Measurements from ENCODE around the gene PLEK2.
"Not testable (repeated sequence)": the region's sequence is repeated elsewhere in the genome, so short reads cannot be mapped to it uniquely, and the experiment has no call there.

PLEK2 gene, protein sequence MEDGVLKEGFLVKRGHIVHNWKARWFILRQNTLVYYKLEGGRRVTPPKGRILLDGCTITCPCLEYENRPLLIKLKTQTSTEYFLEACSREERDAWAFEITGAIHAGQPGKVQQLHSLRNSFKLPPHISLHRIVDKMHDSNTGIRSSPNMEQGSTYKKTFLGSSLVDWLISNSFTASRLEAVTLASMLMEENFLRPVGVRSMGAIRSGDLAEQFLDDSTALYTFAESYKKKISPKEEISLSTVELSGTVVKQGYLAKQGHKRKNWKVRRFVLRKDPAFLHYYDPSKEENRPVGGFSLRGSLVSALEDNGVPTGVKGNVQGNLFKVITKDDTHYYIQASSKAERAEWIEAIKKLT

DNA sequence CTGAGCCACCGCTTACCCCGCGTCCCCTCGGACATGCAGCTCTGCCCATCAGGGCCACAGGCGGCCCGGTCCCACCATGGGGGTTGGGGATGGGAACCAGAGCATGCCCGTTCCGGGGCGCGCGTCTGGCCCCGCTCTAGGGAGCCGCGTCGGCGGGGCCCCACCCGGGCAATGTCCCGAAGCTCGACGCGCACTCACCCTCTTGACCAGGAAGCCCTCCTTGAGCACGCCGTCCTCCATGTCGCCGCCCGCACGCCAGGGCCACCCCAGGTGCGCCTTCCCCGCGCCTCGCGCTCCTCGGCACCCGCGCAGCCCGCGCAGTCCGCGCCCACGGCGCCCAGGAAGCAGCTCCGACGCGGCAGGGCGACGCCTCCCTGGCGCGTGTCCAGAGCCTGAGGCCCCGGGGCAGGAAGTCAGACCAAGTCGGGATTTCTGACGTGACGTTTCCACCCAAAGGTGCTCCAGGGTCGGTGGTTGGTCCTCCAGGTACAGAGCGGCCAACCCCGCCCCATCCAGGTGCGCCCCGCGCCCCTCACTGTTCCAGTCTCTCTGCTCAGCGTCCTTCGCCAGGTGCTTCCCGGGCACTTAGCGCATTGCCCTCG is at the start of gene PLEK2:
Gene PLEK2 (minus strand): TSS at position 346 of the 602 bp plus-strand sequence. CDS start 106 bp downstream, at position 240.
- DNase-seq, result peak; percentile 34

DNA sequence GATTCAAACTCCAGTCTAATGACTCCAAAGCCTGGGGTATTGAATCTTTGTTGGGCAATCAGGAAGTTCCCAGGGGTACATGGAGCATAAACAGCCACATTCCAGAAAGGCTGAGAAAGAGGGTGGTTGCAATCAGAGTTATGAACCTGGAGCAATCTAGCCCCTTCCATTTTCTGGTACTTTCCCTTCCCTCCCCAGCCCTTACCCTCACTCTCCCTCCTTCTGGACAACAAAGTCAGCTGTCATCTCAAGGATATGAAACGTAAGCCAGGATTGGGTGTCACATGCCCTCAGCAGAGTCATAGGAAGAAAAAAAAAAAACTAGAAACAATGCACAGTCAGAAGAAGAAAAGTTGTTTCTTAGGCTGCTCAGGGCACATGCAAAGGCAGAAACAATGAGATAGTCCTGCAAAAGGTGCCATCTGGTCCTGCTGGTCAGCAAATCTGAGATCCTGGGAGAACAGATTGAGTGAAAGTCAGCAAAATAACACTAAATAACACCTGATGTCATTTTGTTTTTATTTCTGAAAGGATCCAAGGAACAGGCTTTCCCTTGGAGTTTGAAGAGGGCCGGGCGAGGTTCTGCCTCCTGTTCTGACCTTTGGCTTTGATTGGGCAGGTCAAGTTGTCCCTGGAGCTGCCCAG is 49.5 kb upstream of the PLEK2 start:
- peak; percentile 21 for DNase-seq

DNA sequence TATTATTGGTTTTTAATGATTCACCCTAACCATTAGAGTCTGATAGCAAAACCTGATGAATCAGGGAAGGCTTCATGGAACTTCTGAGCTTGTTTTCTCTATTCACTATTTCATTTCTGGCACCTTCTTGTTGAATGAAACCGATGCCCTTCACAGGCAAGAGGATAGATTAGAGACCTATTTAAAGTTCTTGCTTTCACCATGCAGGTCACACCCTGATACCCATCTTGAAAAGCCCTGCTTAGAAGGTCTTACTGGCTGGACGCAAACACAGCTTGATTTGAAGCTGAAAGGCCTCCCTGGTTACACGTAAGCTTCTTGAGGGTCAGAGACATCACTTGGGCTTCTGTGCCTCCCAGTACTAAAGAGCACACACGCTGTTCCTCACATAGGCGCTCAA is 47.4 kb upstream of the PLEK2 start:
- DNase-seq, result no peak

DNA sequence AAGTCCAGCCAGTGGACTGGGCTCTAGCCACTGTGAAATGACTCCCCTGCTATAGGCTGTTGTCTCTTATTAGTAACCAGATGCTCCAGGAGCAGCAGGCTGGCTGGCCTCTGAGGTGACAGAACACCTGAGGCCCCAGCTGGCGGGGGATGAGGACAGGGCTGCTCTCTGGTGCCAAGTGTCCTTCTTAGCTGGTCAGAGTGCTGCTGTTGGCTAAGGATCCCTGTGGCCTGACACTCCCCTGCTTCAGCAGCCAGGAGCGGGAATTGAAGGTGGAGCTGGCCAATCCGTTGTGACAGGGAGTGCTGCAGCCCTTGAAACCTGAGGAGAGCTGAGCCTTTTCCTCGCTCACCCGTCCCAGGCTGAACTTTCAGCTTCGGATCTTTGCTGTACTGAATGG is 45.8 kb upstream of the PLEK2 start:
- DNase-seq, result peak; percentile 16

DNA sequence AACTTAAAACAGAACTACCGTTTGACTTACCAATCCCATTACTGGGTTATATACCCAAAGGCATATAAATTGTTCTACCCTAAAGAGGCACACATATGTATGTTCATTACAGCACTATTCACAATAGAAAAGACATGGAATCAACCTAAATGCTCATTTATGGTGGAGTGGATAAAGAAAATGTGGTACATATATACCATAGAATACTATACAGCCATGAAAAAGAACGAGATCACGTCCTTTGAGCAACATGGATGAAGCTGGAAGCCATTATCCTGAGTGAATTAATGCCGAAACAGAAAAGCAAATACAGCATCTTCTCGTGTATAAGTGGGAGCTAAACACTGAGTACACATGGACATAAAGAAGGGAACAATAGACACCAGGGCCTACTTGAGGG is 44.8 kb upstream of the PLEK2 start:
- no peak for DNase-seq

DNA sequence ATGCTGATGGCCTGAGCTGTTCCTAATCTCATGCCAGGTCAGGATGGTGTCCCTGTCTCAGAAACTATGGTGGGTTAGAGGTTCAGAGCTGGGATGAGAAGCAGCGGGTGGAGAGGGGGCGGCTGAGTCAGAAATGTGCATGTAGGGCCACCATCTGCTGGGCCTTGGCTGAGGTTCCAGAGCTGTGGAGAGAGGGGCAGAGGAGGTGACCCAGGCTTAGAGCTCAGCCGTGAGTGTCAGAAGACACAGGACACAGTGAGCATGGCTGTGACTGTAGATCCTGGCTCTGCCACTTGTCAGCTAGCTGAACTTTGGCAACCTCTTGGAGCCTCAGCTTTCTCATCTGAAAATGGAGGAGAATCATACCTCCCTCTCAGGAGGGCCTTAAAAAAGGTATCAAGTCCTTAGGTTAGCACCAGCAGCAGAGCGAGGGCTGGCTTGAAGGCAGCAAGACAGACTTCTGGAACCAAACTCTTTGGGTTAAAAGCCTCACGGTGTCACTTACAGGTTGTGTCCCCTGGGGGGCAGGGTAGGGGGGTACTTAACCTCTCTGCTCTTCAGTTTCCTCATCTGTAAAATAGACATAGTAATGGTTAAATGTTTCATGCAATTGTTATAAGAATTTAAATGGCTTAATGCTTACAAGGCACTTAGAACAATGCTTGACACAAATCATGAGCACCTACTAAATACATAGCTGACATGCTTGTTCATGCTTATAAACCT is 41.8 kb upstream of the PLEK2 start:
- DNase-seq, result no peak

DNA sequence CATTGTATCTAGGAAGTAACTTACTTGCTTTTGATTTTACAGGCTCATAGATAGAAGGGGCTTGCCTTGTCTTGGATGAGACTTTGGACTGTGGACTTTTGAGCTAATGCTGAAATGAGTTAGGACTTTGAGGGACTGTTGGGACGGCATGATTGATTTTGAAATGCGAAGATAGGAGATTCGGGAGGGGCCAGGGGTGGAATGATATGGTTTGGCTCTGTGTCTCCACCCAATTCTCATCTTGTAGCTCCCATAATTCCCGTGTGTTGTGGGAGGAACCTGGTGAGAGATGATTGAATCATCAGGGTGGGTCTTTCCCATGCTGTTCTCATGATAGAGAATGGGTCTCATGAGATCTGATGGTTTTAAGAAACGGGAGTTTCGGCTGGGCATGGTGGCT is 39.7 kb upstream of the PLEK2 start:
- not testable (repeated sequence) for DNase-seq

DNA sequence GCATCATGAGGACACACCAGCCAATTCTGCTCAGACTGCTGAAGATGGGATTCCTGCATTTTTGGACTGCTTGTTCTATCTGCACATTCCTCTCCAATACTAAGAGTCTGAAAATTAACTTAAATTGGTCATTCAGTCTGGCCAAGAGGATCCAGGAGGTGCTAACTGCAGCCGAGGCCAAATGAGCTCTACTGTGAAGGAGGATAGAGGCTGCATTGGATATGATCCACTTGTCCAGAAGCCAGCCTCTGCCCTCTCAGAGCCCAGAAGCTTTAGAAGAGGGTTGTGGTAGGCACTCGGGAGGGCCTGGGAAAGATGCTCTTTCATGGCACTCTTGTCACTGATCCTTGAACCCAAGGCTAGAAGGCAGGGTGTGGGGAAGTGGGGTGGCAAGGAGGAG is 37.1 kb upstream of the PLEK2 start:
- no peak for DNase-seq

DNA sequence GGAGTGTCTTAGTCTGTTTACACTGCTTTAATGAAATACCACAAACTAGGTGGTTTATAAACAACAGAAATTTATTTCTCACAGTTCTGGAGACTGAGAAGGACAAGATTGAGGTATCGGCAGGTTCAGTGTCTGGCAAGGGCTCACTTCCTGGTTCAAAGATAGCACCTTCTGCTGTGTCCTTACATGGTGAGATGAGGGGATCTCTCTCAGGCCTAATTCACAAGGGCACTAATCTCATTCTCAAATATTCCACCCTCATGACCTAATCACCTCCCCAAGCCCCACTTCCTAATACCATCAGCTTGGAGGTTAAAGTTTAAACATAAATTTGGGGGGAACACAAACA is 35.0 kb upstream of the PLEK2 start:
- DNase-seq, result no peak

DNA sequence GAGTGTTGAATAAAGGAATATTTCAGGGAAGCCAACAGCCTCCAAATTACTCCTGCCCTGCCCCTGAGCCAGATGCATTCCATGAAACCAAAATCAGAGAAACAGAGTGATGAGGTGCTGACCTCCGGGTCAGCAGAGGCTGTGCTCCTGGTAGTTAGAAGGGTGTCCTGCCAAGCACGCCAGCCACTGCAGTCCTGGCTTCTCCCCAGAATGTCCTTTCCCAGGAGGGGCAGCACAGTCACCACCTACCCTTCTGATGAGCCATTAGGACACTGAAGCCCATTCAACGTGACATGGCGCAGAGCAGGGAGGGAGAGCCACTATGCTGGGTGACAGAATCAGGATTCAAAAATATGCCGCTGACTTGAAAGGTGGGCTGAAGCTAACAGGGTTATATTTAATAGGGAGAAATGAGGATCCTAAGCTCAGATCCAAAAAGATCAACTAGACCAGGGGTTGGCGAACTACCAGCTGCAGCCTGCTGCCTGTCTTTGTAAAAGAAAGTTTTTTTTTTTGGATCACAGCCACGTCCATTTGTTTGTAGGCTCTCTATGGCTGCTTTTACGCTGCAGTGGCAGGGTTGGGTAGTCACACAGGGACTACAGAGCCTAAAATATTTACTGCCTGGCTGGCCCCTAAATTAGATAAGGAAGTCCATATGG is 34.5 kb upstream of the PLEK2 start:
- DNase-seq, result peak; percentile 26

DNA sequence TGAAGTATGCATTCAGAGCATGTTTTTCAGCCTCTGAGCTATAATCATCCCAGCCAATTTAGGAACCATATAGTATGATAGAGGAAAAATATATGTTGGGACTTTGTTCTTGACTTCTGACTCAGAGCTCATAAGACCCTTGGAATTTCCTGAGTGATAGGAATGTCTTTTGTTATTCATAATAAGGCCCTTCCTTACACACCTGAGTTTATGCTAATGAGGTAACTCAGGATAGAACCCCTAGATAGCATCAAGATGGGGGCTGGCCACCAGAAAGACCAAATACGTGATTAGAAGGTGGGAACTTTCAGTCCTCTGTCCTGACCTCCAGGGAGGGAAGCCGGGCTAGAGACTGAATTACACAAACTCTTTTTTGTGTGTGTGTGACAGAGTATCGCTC is 32.4 kb upstream of the PLEK2 start:
- DNase-seq, result no peak

DNA sequence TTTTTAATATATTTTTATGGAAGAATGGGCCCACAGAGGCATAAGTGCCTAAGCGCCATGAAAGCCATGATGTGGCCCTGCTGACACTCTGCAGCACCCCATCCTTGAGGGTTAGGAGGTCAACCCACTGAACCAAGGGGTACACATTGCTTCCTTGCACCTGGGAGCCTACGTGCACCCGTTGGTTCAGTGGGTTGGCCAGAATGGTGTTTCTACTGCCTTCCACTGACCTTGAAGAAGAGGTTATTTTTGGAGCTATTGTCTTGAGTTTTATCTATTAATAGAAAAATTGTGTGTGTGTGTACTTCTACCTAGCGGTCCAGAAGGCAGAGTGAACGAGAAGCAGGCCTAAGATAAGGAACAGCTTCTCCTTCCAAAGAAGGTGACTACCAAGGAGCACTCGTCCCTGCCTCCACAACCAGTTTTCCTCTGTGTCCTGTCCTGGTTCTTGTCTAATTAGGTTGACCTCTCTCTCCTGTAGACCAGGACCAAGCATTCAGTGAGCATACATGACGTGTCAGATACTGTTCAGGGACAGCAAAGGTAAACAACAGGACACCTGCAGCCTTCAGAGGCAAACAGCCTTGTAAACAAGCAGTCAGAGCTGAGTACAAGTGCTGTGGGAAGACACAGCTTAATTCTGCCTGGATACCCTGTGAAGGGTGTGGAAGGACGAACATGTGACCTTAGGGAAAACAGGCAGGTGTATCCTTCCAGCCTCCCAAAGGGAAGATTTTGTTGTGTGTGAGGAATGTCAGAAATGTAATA is 30.4 kb upstream of the PLEK2 start:
- no peak for DNase-seq

DNA sequence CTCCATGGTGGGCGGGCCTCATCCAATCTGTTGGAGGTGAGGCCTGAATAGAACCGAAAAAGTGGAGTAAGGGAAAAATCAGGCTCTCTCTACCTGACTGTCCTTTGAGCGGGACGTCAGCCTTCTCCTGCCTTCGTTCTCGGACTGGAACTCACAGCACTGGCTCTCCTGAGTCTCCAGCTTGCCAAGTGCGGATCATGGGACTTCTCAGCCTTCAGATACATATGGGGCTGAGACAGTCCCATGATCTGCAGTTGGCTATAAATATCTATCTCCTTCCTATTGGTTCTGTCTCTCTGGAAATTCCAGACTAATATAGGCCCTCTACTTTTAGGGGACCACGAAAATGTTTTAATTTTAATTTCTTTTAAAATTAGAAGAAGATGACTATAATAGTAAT is 29.7 kb upstream of the PLEK2 start:
- DNase-seq, result no peak

DNA sequence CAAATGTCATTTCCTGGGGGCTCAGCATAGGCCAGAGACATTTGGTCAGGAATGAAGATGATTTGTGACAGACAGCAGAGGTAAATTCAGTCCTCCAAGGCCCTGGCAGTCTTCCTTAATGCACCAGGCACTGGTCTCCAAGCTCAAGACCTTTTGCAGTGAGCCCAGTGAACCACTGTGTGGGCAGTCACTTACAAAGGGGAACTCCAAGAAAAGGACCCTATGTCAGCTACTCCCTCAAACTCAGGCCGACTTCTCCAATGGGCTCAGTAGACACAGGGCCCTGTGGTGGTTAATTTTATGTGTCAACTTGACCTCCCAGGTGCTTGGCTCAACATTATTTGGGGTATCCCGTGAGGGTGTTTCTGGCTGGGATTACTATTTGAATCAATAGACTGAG is 29.3 kb upstream of the PLEK2 start:
- no peak for DNase-seq

DNA sequence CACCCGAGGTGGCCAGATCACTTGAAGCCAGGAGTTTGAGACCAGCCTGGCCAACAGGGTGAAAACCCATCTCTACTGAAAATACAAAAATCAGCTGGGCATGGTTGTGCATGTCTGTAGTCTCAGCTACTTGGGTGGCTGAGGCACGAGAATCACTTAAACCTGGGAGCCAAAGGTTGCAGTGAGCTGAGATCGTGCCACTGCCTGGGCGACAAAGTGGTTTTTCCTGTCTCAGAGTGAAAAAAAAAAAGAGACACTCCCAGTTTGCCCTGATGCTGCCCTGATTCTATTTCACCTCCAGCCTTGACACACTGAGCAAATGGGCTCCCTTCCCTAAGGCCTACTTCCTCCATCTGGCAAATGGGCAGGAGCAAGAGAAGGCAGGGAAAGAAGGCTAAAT is 28.5 kb upstream of the PLEK2 start:
- peak; percentile 30 for DNase-seq

DNA sequence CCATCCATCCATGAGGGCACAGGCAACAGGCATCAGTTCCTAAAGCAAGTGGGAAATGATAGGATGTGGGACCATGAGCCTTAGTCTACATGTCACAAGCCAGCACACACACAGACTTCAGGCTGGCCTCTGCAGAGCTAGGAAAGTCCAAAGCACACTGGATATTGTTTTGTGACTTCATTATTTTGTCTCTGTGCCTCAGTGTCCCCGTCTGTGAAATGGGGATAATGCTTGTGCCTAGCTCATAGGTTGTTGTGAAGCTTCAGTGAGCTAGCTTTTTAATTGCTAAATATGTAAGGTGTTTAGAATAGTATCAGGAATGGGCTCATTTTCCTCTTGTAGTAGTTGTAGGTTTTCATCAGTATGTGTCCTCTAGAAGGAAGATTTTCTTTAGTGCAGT is 27.0 kb upstream of the PLEK2 start:
- no peak for DNase-seq

DNA sequence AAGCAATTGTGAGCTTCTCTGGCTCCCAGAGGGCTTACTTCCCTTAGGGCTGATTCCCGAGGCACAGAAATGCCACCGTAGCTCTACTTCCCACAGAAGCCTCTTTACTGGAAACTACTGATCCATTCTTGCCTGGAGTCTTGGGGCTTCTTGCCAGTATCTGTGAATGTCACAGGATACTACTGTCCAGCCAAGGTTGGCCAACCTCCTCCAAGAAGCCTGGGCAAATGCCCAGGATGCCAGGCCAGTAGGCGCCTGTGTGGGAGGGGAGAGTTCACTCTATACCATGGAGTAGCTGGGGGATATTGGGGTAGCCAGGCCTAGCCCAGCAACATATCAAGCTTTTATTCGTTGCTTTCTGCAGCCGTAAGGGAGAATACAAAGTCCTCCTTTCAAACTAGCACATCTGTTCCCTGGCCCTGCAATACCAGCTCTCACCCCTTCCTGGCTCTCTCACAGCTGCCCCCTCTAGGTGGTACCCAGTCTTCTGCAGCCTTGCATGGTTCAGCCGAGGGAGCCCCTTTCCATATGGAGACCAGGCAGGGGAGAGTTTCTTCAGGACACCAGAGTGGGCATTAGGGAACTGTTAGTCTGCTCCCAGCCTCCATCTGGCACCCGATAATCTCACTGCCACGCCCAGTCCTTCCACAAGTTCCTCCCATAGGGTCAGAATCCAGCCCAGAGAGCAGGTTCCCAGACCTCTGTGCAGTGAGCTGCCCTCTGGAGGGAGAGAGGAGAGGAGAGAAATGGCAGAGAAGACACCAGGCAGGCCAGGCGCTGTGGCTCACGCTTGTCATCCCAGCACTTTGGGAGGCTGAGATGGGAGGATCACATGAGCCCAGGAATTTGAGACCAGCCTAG is 24.3 kb upstream of the PLEK2 start:
- no peak for DNase-seq

DNA sequence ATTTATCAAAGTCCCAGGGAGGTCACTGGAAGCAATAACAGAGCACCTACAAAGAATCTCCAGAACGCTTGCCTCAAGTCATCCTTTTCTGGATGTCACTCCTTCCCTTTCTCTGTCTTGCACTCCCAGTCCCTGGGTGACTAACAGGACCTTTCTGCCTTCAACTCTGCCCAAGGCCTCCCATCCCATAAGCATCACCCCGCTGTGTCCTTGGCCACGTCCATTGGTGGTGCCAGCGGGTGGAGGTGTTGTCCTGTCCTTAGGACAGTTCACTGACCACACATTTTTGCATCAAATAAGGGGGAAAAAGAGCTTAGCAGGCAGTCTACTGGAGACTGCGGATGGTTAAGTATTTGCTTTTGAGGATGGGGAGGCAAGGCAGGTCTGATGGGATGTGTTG is 23.6 kb upstream of the PLEK2 start:
- DNase-seq, result no peak

DNA sequence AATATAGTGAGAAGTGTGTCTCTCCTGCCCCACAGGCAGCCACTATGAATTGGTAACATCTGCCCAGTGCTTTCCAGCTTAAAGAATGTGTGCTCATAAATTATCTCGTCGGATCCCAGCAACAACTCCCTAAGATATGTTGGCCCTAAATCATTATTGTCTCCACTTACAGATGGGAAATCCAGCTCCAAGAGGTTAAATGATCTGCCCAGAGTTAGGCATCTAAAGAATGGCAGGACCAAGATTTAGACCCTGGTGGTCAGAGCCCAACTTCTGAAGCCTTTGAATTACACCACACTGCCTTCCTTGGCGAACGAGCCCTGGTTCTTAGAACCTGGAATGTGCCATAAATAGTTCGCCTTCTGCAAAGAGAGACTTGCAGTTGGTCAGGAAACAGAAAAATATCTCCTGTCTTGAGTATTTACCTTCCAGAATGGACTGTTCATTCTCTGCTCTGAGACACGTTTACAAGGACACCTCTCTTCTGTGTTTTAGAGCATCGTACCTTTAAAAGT is 20.1 kb upstream of the PLEK2 start:
- no peak for DNase-seq

DNA sequence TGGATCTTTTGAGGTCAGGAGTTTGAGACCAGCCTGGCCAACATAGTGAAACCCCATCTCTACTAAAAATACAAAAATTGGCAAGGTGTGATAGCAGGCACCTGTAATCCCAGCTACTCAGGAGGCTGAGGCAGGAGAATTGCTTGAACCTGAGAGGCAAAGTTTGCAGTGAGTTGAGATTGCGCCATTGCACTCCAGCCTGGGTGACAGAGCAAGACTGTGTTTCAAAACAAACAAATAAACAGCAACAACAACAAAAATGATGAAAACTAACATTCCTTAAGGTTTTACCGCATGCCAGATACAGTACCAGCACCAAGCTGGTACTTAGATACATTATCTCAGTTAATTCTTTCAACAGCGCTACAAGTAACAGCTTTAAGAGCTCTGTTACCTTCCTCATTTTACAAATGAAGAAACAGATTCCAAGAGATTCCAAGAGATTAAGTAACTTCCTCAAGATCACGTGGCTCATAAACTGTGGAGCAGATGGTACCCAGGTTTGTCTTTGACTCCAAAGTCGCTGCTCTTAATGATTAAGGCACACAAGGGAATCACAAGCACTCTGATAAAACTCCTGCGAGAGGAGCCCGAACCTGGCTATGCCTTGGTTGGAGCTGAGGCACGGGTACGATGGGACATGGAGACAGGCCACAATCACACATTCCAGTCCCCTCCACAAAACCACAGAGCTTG is 17.7 kb upstream of the PLEK2 start:
- DNase-seq, result peak; percentile 58

Measured in NCI-H2171 (cell line).